ENCODE results near the gene APBA1. TPM values are rescaled to one million over a fixed set of nuclear protein-coding genes. Genes with fewer than 3 reads are reported as not detected.

Gene APBA1
- total and polyA plus RNA-seq, 2 donors (not counting 3 experiments of a cell fraction or from before 2014, with no cell fraction given) = 6.1 to 11.3 TPM

DNA sequence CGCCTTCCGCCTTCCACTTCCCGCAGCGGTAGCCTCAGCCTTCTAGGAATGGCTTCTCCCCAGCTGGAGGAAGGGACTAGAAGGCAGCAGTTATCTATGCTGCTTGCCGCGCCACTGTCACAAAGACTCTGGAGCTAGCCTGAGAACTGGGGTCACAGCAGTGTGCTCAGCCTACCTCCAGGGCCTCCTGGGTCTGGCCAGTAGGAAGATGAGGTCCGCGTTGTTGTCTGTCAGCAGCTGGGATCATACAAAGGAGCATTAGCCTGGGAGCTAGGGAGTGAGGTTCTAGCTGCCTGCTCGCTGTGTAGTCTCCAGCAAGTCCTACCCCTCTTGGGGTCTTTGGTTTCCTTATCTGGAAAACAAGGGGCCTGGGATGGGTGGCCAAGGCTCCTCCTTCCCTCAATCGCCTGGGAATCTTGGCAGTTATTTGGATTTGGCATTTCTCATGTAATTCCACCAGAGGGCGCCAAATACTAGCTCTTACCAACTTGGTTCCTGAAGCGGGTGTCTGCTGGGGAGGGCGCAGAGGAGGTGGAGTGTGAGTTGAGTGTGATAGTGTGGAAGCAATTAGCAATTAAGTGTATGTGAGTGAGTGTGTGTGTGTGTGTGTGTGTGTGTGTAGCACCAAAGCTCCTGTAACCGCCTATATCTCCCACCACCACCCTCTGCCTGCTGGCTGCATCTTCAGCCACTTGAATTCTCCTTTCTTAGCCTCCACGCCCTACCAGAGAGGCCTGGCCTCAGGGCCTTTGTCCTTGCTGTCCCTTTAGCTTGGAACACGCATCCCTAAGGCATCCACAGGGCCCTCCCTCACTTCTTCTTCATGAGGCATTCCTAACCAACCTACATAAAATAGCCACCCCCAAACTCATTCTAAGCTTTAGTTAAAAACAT lies 250.0 kb downstream of the APBA1 start:
- H2AFZ ChIP-seq (ENCODE audit: low read depth, low read length) = no peak overlapping the region
- DNase-seq (ENCODE audit: low read depth, low spot score) = peak; percentile 66
- no TSS peak for BruUV-seq (replicated peaks)
- no peak overlapping the region for H3K4me3 ChIP-seq (replicated peaks in 1 of 3; ENCODE audit: insufficient read depth in 1 of 3, low read depth in 1 of 3, low read length in 3 of 3)
- intact Hi-C loops (cut with micrococcal nuclease) = loop anchor here (2.0 to 5.0 kb wide), 5 partner anchors 251 to 511 kb away; partner anchors contain the start of gene APBA1
- peak; percentile 95 for FAIRE-seq
- peaks cover 3% of the 10 kb centered on the region for H4K20me1 ChIP-seq (replicated peaks; ENCODE audit: control insufficient read depth, extremely low read depth, insufficient read depth, low read length)
- TF ChIP-seq GATA2 (IDR thresholded peaks at IDR 0.05; ENCODE audit: insufficient read depth, insufficient read length, low read depth, low read length) = no peak
- TF ChIP-seq MAX (IDR thresholded peaks at IDR 0.05; ENCODE audit: insufficient read depth, insufficient read length) = no peak
- TF ChIP-seq FOS (IDR thresholded peaks at IDR 0.05; ENCODE audit: borderline replicate concordance, insufficient read depth, low read length) = no peak
- no peak for TF ChIP-seq JUN (IDR thresholded peaks at IDR 0.05; ENCODE audit: borderline replicate concordance, insufficient read depth, insufficient read length, low read depth)
- peak; percentile 58 to 66 for TF ChIP-seq CTCF (IDR thresholded peaks at IDR 0.05; ENCODE audit: extremely low read depth in 1 of 2, insufficient read depth in 1 of 2, low read depth in 1 of 2, low read length in 2 of 2)
- no peaks in the 10 kb centered on the region for H3K9me3 ChIP-seq (replicated peaks; ENCODE audit: control insufficient read depth, insufficient read depth, low read length)
- H3K36me3 ChIP-seq (ENCODE audit: control insufficient read depth in 2 of 2, extremely low read depth in 1 of 2, insufficient read depth in 2 of 2, low read length in 2 of 2) = no peaks in the 10 kb centered on the region
- no peaks in the 10 kb centered on the region for H3K9me1 ChIP-seq (replicated peaks; ENCODE audit: control insufficient read depth, extremely low read depth, insufficient read depth, low read length)
- CTCF ChIA-PET = interaction anchor here (0.7 to 7.9 kb wide), 38 partner anchors 9 to 691 kb away, joined by 3 to 216 read pairs (median 6); partner anchors contain the start of gene APBA1
- dilution Hi-C loops (cut with MboI; ENCODE audit: extremely low pct_ligation_motif_present, low sequenced_read_pairs) = no loop called here
- no peaks in the 10 kb centered on the region for H3K4me1 ChIP-seq (ENCODE audit: control insufficient read depth, extremely low read depth, insufficient read depth, low read length)
- H3K9ac ChIP-seq (replicated peaks; ENCODE audit: extremely low read depth, insufficient read depth, low read length) = no peak overlapping the region
- H3K79me2 ChIP-seq (ENCODE audit: control insufficient read depth, insufficient read depth, low read length) = no peaks in the 10 kb centered on the region
- H3K4me2 ChIP-seq (ENCODE audit: insufficient read depth, low read length) = no peak overlapping the region
- POLR2A ChIA-PET = interaction anchor here (1.7 kb wide), 1 partner anchor 124 kb away, joined by 4 read pairs; no protein-coding TSS in a partner anchor
- peaks cover 2% of the 10 kb centered on the region in 2 experiments for H3K27me3 ChIP-seq (ENCODE audit: control insufficient read depth in 2 of 2, insufficient read depth in 2 of 2, low read length in 2 of 2)
- H3K27ac ChIP-seq (ENCODE audit: insufficient read depth, low read depth, low read length) = no peak overlapping the region
